HG02588 (cell line): ENCODE measurements around the gene CYB5R3.
"Not testable (repeated sequence)": the region's sequence is repeated elsewhere in the genome, so short reads cannot be mapped to it uniquely, and the experiment has no call there.

Source experiments
- ATAC-seq: cut with Tn5 transposase; IDR thresholded peaks from one replicate; pipeline ENCODE4 v1.9.1; 2021; ENCODE audit warnings: mild to moderate bottlenecking, moderate library complexity; ENCODE audit not compliant: unreplicated experiment

Gene CYB5R3

GRCh38 chr22:42608136-42608822 is 40.9 kb downstream of the CYB5R3 start:
- no peak for ATAC-seq

- ATAC-seq: not testable (repeated sequence)
These were observed 41.6 kb downstream of the CYB5R3 start for GRCh38 chr22:42607641-42608040.

- ATAC-seq: no peak
These were observed 44.8 kb downstream of the CYB5R3 start for GRCh38 chr22:42604403-42604802.

- ATAC-seq: no peak
These were observed 45.8 kb downstream of the CYB5R3 start for GRCh38 chr22:42603427-42603826.

GRCh38 chr22:42602470-42602869 is 46.7 kb downstream of the CYB5R3 start:
- no peak for ATAC-seq

GRCh38 chr22:42601879-42602465 is 47.2 kb downstream of the CYB5R3 start:
- ATAC-seq: no peak

GRCh38 chr22:42596863-42597530 is 52.2 kb downstream of the CYB5R3 start:
- ATAC-seq: no peak

- no peak for ATAC-seq
These were observed 52.9 kb downstream of the CYB5R3 start for GRCh38 chr22:42596336-42596735.

GRCh38 chr22:42595434-42595833 is 53.8 kb downstream of the CYB5R3 start:
- ATAC-seq: no peak

GRCh38 chr22:42591987-42592386 is 57.2 kb downstream of the CYB5R3 start:
- no peak for ATAC-seq

- ATAC-seq: no peak
These were observed 61.5 kb downstream of the CYB5R3 start for GRCh38 chr22:42587588-42588175.

- no peak for ATAC-seq
These were observed 62.8 kb downstream of the CYB5R3 start for GRCh38 chr22:42586381-42586780.

GRCh38 chr22:42585096-42585495 is 64.1 kb downstream of the CYB5R3 start:
- no peak for ATAC-seq

GRCh38 chr22:42584364-42584940 is 64.7 kb downstream of the CYB5R3 start:
- no peak for ATAC-seq

- ATAC-seq: no peak
These were observed 66.2 kb downstream of the CYB5R3 start for GRCh38 chr22:42582987-42583386.

GRCh38 chr22:42581762-42582716 is 67.2 kb downstream of the CYB5R3 start:
- peak; percentile 60 for ATAC-seq

GRCh38 chr22:42581194-42581761 is 67.9 kb downstream of the CYB5R3 start:
- ATAC-seq: peak; percentile 7

- ATAC-seq: not testable (repeated sequence)
These were observed 69.2 kb downstream of the CYB5R3 start for GRCh38 chr22:42580040-42580439.

GRCh38 chr22:42577623-42578240 is 71.5 kb downstream of the CYB5R3 start:
- no peak for ATAC-seq
